Fibroblast of skin of left quadriceps (primary cell): ENCODE data around the gene LDAH.

Experiments
- DNase-seq, 2 experiments: peaks; one replicate each; pipeline ENCODE4 v3.0.0-alpha.2; 2013; ENCODE audit warnings: low read depth in 2 of 2

Gene LDAH

GRCh38 chr2:20781656-20782265 is 41.1 kb downstream of the LDAH start:
- no peak for DNase-seq

DNA sequence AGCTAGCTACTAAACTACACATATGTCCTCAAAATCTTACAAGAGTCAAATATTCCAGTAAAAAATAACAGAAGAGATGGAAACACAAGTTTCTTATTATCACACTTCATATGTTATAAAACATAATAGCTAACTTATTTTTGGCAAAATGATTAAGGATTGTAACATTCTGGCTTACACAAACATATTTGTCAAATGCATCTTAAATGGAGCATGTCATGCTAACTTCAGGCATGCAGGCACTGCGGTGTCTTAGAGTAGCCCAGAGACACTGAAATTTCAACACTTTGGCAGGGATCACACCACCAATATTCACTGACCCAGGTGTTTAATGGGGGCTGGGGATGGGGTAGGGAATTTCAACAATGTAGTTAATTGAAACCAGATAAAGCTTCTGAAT is 51.6 kb downstream of the LDAH start:
- peak; percentile 5 to 10 for DNase-seq

DNA sequence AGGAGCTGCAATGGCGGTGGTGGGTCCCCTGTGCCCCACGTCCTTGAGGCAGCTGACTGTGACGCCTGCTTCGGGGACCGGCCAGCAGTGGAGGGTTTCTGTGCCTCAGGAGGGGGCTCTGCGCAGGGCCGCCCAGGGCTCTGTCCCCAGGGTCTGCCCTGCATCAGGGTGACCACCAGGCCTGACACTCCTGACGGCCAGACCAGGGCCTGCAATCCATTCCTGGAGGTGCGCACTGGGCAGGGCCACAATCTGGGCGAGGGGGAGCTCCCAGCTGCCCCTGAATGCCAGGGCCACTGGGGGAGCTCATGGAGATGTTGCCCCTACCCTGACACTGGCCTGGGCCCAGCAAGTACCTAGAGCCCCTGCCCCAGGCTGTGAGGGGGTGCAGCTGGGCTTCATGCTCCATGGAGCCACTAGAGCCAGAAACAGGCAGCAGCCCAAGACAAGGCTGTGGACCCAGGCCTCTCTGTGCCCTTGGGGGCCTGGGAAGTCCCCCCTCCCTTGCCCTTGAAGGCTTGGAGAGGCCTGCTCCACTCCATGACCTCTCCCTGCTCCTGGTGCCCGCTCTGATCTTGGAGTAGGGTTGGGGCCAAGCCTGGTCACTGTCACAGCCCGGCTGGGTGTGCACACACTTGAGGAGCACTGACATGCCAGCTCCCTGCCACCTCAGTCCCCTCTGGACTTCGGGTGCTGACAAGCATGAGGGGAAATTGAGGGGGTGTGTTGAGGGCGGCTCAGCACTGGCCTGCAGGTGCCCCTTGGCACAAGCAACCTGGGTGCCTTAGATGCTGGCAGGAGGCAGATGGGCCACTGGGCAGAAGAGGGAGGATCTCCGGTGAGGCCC is 55.9 kb downstream of the LDAH start:
- DNase-seq: no peak

DNA sequence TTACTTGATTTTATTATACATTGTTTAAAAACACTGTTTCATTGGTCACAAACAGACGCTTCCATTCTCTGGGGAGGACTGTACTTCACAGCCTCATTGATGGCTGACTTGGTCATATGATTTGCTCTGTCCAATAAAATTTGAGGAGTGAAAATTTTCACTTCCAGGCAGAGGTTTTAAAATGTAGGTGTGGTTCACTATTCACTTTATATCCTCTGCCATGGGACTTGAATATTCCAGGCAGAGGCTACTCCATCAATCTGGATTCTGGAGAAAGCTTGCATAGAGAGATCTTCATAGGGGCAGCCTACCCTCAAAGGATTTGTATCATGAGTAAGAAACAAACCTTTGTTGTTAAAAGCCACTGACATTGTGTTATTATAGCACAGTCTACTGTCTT is 56.7 kb downstream of the LDAH start:
- DNase-seq: no peak

DNA sequence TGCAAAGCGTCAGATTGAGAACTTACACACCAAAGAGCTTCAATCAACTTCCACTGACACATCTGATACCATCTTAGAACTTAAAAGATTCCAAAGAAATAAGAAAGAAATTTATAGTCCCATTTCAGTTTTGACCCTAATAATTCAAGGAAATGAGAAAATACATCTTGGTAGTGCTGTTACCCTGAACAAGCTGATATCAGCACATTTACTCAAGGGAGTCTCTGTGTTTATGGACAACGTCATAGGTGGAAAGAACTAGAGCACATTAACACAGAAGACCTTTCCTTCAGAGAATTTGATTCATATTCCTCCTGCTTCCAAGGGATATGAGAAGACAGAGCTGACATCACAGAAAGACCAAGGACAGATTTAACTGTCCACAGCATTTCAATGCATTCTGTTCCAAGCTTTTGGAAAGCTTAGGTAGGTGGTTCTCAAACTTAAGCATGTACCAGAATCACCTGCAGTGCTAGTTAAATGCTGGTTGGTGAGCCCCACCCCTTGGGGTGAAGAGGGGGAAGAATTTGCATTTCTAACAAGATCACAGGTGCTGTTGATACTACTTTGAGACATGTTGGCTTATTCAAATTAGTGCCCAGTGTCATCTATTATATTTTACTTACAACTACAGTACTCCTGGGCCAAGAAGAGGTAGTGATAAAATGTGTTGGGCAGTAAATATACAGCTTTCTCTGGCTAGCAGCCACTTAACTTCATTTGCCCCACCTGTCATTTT is 59.8 kb downstream of the LDAH start:
- DNase-seq: no peak

GRCh38 chr2:20759487-20759886 is 63.4 kb downstream of the LDAH start:
- no peak for DNase-seq

DNA sequence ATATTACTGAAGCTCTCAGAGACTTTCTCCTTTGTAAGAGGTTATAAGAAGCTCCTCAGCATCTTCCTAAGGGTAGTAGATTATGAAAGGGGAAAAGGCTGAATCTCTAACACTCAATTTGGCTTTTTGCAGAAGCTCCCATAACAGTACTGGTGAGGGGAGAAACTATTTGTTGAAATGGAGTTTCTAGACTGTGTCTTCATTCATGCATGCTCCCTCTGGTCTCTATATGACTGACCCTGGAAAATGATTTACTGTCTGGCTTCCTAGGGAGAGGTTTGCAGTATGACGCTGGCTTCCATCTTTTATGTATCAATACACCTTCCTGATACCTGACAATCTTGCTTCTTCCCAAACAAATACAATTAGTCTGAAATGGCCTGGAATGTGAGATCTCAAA is 63.9 kb downstream of the LDAH start:
- no peak for DNase-seq

- no peak for DNase-seq
Measured at GRCh38 chr2:20757405-20758090, 65.4 kb downstream of the LDAH start.

DNA sequence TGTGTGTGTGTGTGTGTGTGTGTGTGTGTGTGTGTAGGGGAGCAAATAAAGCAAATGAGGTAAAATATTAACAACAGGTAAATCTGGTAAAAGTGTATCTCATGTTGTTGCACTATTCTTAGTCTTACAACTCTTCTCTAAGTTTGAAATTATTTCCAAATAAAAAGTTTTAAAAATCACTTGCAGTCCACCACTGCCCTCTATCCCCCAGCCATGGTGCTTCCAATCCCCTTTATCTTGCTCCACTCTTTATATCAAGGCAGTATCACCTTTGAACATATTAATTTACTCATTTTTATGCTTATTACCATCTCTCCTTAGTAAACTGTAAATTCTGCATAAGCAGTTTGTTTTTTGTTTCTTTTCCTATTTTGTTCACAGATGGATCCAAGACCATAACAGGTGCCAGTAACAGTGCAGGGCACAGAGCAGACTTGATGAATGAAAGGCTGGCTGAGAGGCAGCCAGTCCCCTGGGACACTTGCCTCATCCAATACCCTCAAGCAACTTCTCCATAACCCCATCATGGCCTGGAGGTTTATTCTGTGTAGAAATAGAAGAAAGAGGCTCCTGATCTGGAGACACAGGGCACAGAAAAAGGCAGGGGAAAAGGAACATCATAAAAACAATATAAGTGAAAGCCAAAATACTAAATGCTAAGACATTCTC is 67.6 kb downstream of the LDAH start:
- no peak for DNase-seq

GRCh38 chr2:20752293-20752692 is 70.6 kb downstream of the LDAH start:
- DNase-seq: no peak

- DNase-seq: no peak
Measured at GRCh38 chr2:20747317-20747716, 75.6 kb downstream of the LDAH start.

GRCh38 chr2:20745924-20746555 is 76.9 kb downstream of the LDAH start:
- no peak for DNase-seq

DNA sequence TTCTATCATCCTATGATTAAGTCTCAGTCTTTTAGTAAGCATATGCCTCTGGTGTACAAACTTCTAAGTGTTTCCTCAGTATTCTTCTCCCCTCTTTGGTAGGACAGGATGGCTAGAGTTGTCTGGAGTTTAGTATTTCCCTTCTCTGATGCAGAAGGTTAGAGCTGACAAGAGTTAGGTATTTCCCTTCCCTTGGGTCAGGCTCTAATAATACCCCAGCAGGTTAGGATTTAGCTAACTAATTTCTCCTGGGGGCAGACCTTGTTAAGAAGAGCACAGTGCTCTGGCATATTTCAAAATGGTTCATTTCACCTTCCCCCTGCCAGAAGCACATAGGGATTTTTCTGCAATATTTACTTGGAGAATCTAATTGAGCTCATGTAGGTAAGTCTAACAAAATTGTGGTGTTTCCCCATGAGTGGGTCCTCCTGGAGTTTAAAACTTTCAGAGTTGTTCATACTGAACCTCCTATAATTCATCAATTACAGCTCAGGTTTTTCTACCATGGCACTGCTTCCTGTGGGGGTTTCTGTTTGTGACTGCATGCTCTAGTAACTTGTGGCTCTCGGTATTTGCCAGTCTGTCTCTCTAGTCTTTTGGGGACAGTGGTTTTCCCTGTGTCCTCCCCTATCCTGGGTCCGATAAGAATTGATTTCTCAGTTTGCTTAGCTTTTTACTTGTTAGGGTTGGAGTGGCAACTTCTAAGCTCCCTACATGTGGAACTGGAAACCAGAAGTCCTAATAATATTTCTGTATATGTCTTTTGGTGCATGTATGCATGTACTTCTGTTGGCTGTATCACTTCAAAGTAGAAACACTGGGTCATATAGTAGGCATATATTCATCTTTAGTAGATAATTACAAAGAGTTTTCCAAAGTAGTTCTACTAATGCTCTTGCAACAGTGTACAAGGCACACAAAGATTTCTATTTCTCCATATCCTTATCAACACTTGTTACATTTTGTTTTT is 78.2 kb downstream of the LDAH start:
- DNase-seq: no peak

DNA sequence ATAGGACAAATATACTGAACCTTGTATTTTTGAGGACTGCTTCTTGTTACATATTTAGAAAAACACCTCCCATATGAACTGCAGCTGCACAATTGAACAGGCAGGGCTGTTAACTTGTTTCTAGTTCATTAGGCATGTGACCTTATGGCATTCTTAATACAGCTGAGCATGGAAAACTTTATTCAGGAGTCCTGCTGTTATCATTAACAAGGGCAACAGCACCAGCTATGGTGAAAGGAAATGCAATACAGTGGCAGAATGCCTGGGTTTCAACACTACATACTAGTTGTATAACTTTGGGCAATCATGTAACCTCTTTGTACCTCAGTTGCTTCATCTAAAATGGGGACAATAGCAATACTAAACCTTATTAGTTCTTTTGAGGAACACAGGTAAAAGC is 84.1 kb downstream of the LDAH start:
- DNase-seq: no peak

DNA sequence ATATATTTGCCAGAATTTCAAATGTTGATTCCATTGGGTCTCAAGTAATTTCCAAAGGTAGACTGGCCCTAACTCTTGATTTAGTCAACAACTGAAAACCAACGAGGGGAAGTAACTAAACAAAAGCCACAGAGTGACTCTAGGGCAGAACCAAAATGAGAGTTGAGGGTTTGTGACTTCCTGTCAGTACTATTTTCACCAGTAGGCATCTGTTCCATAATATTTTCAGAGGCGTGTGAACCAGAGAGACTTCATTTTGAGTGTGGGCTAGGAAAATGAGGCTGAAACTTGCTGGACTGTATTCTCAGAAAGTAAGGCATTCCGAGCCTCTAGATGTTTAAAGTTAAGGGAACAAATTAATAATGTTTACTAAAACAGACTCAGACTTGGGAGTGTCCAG is 85.4 kb downstream of the LDAH start:
- DNase-seq: no peak

DNA sequence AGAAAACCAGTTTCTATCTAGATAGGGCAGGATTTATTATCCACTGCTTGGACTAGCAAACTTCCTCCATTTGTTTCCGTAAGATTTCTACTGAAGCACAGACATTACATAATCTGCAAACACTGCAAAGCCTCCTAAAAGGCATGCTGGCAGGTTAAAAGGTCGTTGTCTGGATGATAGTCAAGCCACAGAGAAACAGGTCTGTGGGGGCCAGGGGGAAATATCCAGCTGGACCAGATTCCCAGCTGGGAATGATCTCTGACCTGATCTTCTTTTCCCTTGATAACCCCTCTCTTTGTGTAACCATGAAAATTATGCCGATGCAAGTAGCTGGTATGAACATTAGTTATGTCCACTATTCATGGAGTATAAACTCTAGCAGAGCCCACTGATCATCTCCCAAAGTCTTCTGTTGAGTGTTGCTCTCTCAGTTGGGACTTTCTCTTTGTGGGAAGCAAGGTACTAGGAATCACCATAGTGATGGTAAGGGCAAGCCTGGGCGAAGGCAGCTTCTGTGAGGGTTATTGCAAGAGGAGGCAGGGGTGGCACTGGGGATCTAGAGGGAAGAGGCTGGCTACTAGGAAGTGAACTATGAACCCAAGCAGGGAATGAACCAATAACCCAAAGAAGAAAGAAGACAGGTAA is 94.7 kb downstream of the LDAH start:
- DNase-seq: no peak

GRCh38 chr2:20726913-20727312 is 96.0 kb downstream of the LDAH start:
- no peak for DNase-seq

GRCh38 chr2:20725782-20726181 is 97.1 kb downstream of the LDAH start:
- DNase-seq: no peak

DNA sequence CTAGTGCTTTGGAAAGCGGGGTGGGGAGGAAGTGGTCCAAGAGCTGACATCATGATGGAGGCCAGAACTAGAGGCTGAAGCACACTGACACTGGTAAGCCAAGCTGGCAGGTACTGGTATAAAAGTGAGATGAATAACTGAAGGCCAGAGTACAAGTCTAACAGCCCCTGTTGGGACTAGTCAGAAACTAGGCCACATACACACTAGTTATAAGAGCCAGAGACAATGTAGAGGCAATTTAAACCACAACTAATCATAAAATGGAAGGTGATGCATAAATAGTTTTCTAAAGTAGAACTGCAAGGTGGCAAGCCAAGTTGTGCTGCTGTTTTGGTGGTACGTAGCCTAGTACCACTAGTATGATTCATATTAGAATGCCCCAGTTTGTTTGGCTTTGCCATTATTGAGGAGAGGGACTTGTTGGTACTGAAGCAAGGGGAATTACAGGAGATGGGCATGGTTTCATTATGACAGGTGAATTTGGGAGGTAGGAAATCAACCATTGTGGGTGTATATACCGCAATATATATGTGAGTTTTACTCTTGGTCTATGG is 98.3 kb downstream of the LDAH start:
- no peak for DNase-seq
